ENCODE measurements around the gene GPHA2. TPM values are rescaled to one million over a fixed set of nuclear protein-coding genes. Genes with fewer than 3 reads are reported as not detected.

GPHA2 gene
- total and polyA plus RNA-seq, 2 of the 13 experiments (the other 11 are each of a cell fraction or from before 2014, with no cell fraction given): 13.0 to 19.1 TPM

GRCh38 chr11:64916775-64917662 is 18.7 kb downstream of the GPHA2 start, which contains the start of gene ATG2A (continued):
- peak; percentile 32; the same call in 1 of the 2 replicates for TF ChIP-seq RFXAP (CRISPR knock-in tag; IDR thresholded peaks at IDR 0.05; ENCODE audit: borderline replicate concordance)
- no peak for TF ChIP-seq ZFP62 (CRISPR knock-in tag; IDR thresholded peaks at IDR 0.05)
- no peak for TF ChIP-seq SP1 (IDR thresholded peaks at IDR 0.05)
- TF ChIP-seq SP1 (CRISPR knock-in tag; IDR thresholded peaks at IDR 0.05): peak; percentile 98
- TF ChIP-seq ARID4A (CRISPR knock-in tag; IDR thresholded peaks at IDR 0.05; ENCODE audit: borderline replicate concordance): peak; percentile 88
- no peak for TF ChIP-seq ZNF841 (CRISPR knock-in tag; IDR thresholded peaks at IDR 0.05; ENCODE audit: borderline replicate concordance)
- no peak; the same call in 1 of the 2 replicates for TF ChIP-seq FOXA3 (CRISPR knock-in tag; IDR thresholded peaks at IDR 0.05)
- TF ChIP-seq ZNF703 (CRISPR knock-in tag; IDR thresholded peaks at IDR 0.05; ENCODE audit: borderline replicate concordance): no peak
- TF ChIP-seq ZUFSP (CRISPR knock-in tag; IDR thresholded peaks at IDR 0.05; ENCODE audit: borderline replicate concordance): no peak
- 0 out of 2 replicates have a peak, but pooled peaks have one; percentile 53 for TF ChIP-seq ZBTB7B (CRISPR knock-in tag; IDR thresholded peaks at IDR 0.05)
- TF ChIP-seq TARDBP (CRISPR knock-in tag; IDR thresholded peaks at IDR 0.05): 0 out of 2 replicates have a peak, but pooled peaks have one; percentile 43
- no peak for TF ChIP-seq AKNA (CRISPR knock-in tag; IDR thresholded peaks at IDR 0.05; ENCODE audit: borderline replicate concordance)
- no peak for TF ChIP-seq ZNF850 (CRISPR knock-in tag; conservative IDR thresholded peaks at IDR 0.05)
- TF ChIP-seq SAP130 (CRISPR knock-in tag; IDR thresholded peaks at IDR 0.05; ENCODE audit: low read depth): peak; percentile 92
- no peak for TF ChIP-seq ZNF337 (CRISPR knock-in tag; IDR thresholded peaks at IDR 0.05; ENCODE audit: borderline replicate concordance, low read depth)
- TF ChIP-seq ZNF138 (CRISPR knock-in tag; IDR thresholded peaks at IDR 0.05; ENCODE audit: low read depth): peak; percentile 56; the same call in 1 of the 2 replicates
- TF ChIP-seq SCMH1 (CRISPR knock-in tag; IDR thresholded peaks at IDR 0.05; ENCODE audit: borderline replicate concordance): no peak
- peak; percentile 36 for TF ChIP-seq XRCC5 (optimal IDR thresholded peaks at IDR 0.05; ENCODE audit: low read length)
- no peak for TF ChIP-seq IKZF1 (IDR thresholded peaks at IDR 0.05)

Data from HepG2 (cell line).